Measurements from ENCODE around the gene GPC5.

DNA sequence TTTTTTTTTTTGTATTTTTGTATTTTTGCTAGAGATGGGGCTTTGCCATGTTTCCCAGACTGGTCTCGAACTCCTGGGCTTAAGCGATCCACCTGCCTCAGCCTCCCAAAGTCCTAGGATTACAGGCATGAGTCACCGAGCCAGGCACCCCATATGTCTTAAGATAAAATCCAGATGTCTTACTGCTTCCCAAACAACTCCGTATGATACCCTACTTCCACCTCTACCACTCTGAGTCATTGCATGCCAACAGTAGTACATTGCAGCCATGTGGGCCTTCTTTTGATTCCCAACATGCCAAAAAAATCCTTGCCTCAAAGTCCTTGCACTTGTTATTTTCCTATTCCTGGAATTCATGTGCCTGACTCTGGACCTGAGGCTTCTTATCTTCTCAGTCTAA is 799.2 kb downstream of the GPC5 start:
- TF ChIP-seq ZNF274 (IDR thresholded peaks at IDR 0.05; ENCODE audit: low read depth, low read length), result no peak
- TF ChIP-seq YY1 (IDR thresholded peaks at IDR 0.05; ENCODE audit: insufficient read depth, insufficient read length), result no peak
- no peak for TF ChIP-seq SUZ12 (IDR thresholded peaks at IDR 0.05; ENCODE audit: extremely low read depth, insufficient read depth, insufficient read length)
